Measurements from ENCODE around the gene CD27.

CD27 gene

DNA sequence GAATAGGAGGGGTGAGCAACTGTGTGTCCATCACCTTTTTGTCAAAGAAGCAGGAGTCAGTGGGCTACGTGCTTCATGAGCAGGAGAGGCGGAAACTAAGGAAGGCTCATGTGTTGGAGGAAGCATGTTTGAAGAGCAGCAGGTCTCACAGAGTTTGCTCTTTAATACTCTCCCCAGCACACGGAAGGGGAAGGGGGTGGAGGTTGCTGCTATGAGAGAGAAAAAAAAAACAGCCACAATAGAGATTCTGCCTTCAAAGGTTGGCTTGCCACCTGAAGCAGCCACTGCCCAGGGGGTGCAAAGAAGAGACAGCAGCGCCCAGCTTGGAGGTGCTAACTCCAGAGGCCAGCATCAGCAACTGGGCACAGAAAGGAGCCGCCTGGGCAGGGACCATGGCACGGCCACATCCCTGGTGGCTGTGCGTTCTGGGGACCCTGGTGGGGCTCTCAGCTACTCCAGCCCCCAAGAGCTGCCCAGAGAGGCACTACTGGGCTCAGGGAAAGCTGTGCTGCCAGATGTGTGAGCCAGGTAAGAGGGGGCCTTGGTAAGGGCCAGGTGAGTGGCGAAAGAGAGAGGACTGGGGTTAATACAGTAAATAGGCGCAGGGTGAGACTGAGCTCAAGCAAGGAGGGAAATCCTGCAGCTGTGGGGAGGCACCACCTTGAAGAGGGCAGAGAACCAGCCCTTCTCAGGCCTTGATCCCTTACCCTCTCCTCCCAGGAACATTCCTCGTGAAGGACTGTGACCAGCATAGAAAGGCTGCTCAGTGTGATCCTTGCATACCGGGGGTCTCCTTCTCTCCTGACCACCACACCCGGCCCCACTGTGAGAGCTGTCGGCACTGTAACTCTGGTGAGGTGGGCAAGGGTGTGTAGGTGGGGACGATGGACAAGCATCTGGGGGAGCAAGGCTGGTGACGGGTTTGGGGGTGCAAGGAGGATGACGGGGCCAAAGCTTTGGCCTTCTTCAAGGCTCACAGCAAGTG, at the start of gene CD27:
Gene CD27 (plus strand): TSS at position 252 of the 985 bp plus-strand sequence. CDS start 141 bp downstream, at position 393.
- TF ChIP-seq GATA2 (IDR thresholded peaks at IDR 0.05; ENCODE audit: low read depth, low read length) (no peak), GATA3 (IDR thresholded peaks at IDR 0.05; ENCODE audit: low read depth, low read length) (no peak)

GRCh38 chr12:6396031-6396430, 48.7 kb upstream of the CD27 start:
- no peak for TF ChIP-seq GATA3 (IDR thresholded peaks at IDR 0.05; ENCODE audit: low read depth, low read length)
- no peak for TF ChIP-seq GATA2 (IDR thresholded peaks at IDR 0.05; ENCODE audit: low read depth, low read length)

DNA sequence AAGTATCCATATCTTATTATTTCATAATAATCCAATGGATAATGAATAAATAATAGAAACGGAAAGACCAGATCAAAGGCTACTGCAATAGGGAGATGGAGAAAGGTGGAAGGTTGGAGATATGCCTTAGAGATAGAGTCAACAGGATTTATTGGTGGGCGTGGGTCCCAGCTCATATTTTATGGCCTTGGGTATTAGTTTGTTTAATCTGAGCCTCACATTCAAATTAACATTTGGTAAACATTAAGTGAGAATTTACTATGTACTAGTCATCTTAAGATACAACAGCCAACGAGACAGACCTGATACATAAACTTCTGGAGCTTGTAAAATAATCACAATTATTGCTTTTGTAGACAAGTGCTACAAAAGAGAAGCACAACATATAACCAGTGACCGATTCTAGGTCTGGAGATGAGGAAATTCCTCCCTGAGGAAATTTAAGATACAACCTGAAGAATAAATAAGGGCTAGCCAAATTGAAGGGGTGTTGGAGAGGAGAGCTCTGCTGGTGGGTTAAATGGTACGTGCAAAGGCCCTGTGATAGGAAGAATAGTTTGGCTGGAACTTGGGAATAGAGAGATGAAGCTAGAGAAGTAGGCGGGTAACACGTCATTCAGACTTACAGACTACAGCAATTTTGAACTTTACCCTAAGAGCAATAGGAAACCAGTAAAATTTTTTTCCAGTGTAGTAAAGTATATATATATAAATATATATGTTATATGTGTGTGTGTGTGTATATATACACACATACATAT, 44.7 kb upstream of the CD27 start:
- TF ChIP-seq GATA2 (IDR thresholded peaks at IDR 0.05; ENCODE audit: low read depth, low read length) (no peak), GATA3 (IDR thresholded peaks at IDR 0.05; ENCODE audit: low read depth, low read length) (no peak)

DNA sequence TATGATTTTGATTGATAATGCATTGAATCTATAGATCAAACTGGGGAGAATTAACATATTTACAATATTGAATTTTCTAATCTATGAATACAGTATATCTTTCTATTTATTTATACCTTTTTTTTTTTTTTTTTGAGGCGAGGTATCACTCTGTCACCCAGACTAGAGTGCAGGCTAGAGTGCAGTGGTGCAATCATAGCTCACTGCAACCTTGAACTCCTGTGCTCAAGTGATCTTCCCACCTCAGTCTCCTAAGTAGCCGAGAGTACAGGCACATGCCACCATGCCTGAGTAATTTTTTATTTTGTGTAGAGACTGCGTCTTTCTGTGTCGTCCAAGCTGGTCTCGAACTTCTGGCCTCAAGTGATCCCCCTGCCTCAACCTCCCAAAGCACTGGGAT, 40.4 kb upstream of the CD27 start:
- TF ChIP-seq GATA2 (IDR thresholded peaks at IDR 0.05; ENCODE audit: low read depth, low read length): no peak

DNA sequence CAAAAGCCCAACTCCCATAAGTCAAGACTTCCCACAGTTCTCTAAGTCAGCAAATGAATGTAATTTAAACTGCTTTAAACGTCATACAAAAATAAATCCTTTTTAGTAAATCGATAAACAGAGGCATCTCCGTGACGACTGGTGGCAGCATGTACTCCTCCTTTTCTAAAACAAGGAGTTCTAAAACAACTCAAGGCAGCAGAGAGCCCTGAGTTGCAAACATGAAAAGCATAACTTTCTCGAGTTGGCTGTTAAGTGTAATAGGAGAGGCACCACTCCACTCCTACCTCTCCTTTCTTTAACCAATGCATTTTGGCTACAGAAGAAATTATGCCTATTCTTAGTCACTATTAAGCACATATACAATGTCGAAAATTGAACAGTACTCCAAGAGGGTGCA, 38.8 kb upstream of the CD27 start:
- no peak for TF ChIP-seq GATA3 (IDR thresholded peaks at IDR 0.05; ENCODE audit: low read depth, low read length)
- no peak for TF ChIP-seq GATA2 (IDR thresholded peaks at IDR 0.05; ENCODE audit: low read depth, low read length)

DNA sequence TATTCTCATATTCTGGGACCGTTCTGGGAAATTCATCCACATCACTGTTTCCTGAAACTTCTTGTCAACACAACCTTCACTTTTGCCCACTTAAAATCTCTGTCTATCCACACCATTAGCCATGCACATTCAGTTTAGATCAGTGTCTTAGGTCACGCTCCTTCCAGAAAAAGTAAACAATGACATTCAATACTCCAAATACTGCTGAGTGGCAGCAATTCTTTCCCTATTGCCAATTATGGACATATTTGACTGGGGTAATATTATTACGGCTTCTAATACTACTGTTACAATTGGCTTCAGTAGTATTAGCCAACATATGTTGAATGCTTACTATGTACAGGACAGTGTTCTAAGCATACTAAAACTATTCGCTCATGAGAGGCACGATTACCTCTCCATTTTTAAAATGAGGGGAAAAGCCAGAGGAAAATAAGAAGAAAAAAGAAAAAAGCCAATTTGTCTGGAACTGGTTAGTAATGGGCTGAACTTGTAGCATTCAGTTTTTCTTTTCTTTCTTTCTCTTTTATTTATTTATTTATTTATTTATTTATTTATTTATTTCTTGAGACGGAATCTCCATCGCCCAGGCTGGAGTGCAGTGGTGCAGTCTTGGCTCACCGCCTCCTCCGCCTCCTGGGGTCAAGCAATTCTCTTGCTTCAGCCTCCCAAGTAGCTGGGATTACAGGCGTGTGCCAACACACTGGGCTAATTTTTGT, 37.4 kb upstream of the CD27 start:
- TF ChIP-seq GATA2 (IDR thresholded peaks at IDR 0.05; ENCODE audit: low read depth, low read length): no peak
- no peak for TF ChIP-seq GATA3 (IDR thresholded peaks at IDR 0.05; ENCODE audit: low read depth, low read length)

DNA sequence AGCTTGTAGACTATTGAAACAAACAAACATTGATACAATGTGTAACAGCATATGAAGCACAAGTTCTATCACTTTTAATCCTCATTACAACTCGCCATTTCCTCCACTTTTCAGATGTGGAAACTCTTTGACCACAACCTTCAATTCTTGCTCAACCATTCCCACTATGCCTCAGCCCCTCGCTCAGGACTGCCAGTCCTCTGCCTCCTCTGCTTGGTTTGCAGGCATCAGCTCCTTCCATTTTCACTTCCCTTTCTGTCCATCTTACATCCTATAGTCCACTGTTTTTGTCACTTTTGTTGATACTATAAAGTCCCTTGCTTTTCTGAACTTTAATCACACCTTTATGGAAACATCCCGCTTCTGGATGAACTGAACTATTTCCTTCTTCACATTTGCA, 28.2 kb upstream of the CD27 start:
- TF ChIP-seq GATA3 (IDR thresholded peaks at IDR 0.05; ENCODE audit: low read depth, low read length) (no peak), GATA2 (IDR thresholded peaks at IDR 0.05; ENCODE audit: low read depth, low read length) (no peak)

- no peak for TF ChIP-seq GATA2 (IDR thresholded peaks at IDR 0.05; ENCODE audit: low read depth, low read length)
- TF ChIP-seq GATA3 (IDR thresholded peaks at IDR 0.05; ENCODE audit: low read depth, low read length): no peak
Measured at GRCh38 chr12:6418796-6419195, 26.0 kb upstream of the CD27 start.

GRCh38 chr12:6420364-6420763, 24.4 kb upstream of the CD27 start:
- TF ChIP-seq GATA2 (IDR thresholded peaks at IDR 0.05; ENCODE audit: low read depth, low read length) (no peak), GATA3 (IDR thresholded peaks at IDR 0.05; ENCODE audit: low read depth, low read length) (no peak)

- TF ChIP-seq GATA3 (IDR thresholded peaks at IDR 0.05; ENCODE audit: low read depth, low read length) (no peak), GATA2 (IDR thresholded peaks at IDR 0.05; ENCODE audit: low read depth, low read length) (no peak)
Measured at GRCh38 chr12:6423267-6424007, 21.3 kb upstream of the CD27 start.

DNA sequence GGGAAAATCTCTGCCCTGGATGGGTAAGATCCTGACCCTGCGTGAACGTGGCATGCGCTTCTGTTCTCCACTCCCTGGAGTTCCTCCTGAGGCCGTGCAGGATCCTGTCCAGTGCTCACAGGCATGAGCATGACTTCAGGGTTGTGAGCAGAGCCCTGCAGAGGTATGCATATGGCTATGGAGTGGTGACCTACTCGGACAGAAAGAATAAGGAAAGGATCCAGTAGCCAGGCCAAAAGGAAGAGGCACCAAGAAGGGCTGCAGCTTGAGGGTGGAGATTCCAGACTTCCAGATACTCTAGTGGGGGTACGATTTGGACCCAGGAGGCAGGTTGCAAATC, 20.8 kb upstream of the CD27 start:
- TF ChIP-seq GATA2 (IDR thresholded peaks at IDR 0.05; ENCODE audit: low read depth, low read length) (no peak), GATA3 (IDR thresholded peaks at IDR 0.05; ENCODE audit: low read depth, low read length) (no peak)

DNA sequence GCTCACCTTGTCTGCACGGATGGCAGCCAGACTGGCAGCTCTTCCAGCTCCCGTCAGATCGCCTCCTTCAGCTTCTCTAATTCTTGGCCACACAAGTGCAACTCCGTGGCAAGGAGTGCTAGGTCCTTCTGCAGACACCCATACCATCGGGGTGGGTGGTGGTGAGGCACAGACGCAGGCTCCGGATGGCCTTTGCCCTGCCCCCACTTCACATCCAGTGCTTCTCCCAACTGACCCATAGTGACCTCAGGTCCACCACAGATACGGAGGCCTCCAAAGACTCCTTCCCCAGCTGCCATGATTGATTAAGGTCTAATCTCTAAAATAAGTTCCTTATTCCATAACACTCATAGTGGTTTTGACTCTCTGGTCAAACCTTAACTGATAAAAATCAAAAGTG, 19.9 kb upstream of the CD27 start:
- TF ChIP-seq GATA3 (IDR thresholded peaks at IDR 0.05; ENCODE audit: low read depth, low read length): no peak
- no peak for TF ChIP-seq GATA2 (IDR thresholded peaks at IDR 0.05; ENCODE audit: low read depth, low read length)
